Measurements from ENCODE around the gene PTPRC. TPM values are rescaled to one million over a fixed set of nuclear protein-coding genes. Genes with fewer than 3 reads are reported as not detected.

The PTPRC gene
- under 0.01 and 0.16 TPM in 2 replicates for total RNA-seq

GRCh38 chr1:198638894-198639635 lies at the start of gene PTPRC:
Gene PTPRC (plus strand): TSS chr1:198639040. CDS start chr1:198639269, 229 bp downstream.

Other genes with a start within 250 kb of the PTPRC start
- gene ATP6V1G3, start 98.4 kb upstream of the PTPRC start, total RNA-seq: not detected in 2 replicates